ENCODE data around the gene NEU1. TPM values are rescaled to one million over a fixed set of nuclear protein-coding genes. Genes with fewer than 3 reads are reported as not detected.

Gene NEU1
- total and polyA plus RNA-seq, 9 donors = 23.7 to 61.1 (median 28.2) TPM

DNA sequence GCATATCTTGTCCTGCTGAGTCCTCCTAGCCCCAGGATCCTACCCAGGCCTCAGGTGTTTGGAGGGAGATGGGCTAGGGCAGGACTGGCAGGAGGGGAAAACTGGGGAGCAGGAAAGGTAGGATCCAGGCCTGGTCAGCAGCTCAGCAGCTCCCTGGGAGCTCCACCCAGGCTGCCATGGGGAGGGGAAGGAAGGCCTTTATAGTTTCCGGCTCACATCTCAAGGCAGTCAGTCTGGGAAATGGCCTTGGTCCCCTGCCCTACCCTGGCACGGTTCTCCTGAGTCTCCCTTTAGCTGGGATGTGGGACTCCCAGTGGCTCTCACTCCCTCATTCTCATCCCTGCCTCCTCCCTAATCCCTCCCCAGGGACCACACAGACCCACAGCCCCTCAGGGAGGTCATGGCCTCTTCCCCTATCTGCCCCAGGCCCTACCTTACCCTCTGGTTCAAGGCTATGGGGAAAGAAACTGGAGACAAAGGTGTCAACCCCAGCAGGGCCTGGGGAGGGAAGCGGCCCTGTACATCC is 14.6 kb upstream of the NEU1 start:
- Histone ChIP-seq H3K9me3 (no peaks in the 10 kb centered on the region), H3K27me3 (no peaks in the 10 kb centered on the region), H3K36me3 (no peaks in the 10 kb centered on the region), H3K27ac (peak overlapping the region in 1 of 2 donors; percentile 31), H3K4me3 (no peak overlapping the region), H3K4me1 (ENCODE audit: insufficient read depth) (no peaks in the 10 kb centered on the region)
- DNase-seq = peak in 3 of 5 donors; percentile 46 to 69 (median 66)
- WGBS, 3 donors = 26 to 42% (median 32%) methylated on average over 3 of the region's 3 CpGs
- TF ChIP-seq EP300 (IDR thresholded peaks at IDR 0.05) = no peak
- TF ChIP-seq POLR2A (IDR thresholded peaks at IDR 0.05) = no peak
- TF ChIP-seq, protein P1, sequence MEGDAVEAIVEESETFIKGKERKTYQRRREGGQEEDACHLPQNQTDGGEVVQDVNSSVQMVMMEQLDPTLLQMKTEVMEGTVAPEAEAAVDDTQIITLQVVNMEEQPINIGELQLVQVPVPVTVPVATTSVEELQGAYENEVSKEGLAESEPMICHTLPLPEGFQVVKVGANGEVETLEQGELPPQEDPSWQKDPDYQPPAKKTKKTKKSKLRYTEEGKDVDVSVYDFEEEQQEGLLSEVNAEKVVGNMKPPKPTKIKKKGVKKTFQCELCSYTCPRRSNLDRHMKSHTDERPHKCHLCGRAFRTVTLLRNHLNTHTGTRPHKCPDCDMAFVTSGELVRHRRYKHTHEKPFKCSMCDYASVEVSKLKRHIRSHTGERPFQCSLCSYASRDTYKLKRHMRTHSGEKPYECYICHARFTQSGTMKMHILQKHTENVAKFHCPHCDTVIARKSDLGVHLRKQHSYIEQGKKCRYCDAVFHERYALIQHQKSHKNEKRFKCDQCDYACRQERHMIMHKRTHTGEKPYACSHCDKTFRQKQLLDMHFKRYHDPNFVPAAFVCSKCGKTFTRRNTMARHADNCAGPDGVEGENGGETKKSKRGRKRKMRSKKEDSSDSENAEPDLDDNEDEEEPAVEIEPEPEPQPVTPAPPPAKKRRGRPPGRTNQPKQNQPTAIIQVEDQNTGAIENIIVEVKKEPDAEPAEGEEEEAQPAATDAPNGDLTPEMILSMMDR (IDR thresholded peaks at IDR 0.05) = no peak
- intact Hi-C loops (cut with DNase I) = no loop called here

DNA sequence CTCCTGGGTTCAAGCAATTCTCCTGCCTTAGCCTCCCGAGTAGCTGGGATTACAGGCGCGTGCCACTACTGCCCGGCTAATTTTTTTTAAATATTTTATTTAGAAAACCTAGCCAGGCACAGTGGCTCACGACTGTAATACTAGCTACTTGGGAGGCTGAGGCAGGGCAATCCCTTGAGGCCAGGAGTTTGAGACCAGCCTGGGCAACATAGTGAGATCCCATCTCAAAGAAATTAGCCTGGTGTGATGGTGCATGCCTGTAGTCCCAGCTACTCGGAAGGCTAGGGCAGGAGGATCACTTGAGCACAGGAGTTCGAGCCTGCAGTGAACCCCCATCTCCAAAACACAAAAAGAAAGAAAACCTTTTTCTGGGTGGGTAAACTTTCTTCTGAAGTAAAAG is 13.7 kb upstream of the NEU1 start:
- Histone ChIP-seq H3K9me3 (no peaks in the 10 kb centered on the region), H3K4me3 (no peak overlapping the region), H3K27me3 (no peaks in the 10 kb centered on the region), H3K36me3 (no peaks in the 10 kb centered on the region), H3K4me1 (ENCODE audit: insufficient read depth) (no peaks in the 10 kb centered on the region), H3K27ac (no peak overlapping the region)
- intact Hi-C loops (cut with DNase I) = no loop called here
- 83 to 87% (median 85%) methylated on average over 7 of the region's 7 CpGs for WGBS, 3 donors
- no peak for DNase-seq
- no peak for TF ChIP-seq POLR2A (IDR thresholded peaks at IDR 0.05)
- TF ChIP-seq EP300 (IDR thresholded peaks at IDR 0.05) = no peak
- TF ChIP-seq, protein P1 (IDR thresholded peaks at IDR 0.05) = no peak

DNA sequence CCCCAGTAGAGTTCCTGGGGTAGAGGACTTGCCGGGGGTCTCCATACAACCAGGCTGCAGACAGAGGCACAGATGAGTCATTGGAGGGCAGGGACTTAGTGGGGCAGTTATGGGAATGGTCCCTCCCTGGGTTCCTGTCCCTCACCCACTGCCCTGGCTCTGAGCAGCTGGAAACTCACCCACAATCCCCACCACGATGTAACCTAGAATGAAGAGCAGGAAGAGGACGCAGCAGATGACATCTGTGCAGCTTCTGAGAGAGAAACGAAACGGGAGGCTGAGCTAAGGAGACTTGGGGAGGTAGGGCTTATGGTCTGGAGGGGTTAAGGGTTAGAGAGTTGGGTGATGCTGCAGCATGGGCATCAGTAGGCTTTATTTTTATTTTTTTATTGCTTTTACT is 13.3 kb upstream of the NEU1 start:
- Histone ChIP-seq H3K4me1 (ENCODE audit: insufficient read depth) (no peaks in the 10 kb centered on the region), H3K36me3 (no peaks in the 10 kb centered on the region), H3K27me3 (no peaks in the 10 kb centered on the region), H3K9me3 (no peaks in the 10 kb centered on the region), H3K27ac (no peak overlapping the region), H3K4me3 (no peak overlapping the region)
- intact Hi-C loops (cut with DNase I) = no loop called here
- no peak for DNase-seq
- 63 to 73% (median 70%) methylated on average over 5 of the region's 5 CpGs for WGBS, 3 donors
- TF ChIP-seq, protein P1 (IDR thresholded peaks at IDR 0.05) = no peak
- TF ChIP-seq EP300 (IDR thresholded peaks at IDR 0.05) = no peak
- no peak for TF ChIP-seq POLR2A (IDR thresholded peaks at IDR 0.05)

DNA sequence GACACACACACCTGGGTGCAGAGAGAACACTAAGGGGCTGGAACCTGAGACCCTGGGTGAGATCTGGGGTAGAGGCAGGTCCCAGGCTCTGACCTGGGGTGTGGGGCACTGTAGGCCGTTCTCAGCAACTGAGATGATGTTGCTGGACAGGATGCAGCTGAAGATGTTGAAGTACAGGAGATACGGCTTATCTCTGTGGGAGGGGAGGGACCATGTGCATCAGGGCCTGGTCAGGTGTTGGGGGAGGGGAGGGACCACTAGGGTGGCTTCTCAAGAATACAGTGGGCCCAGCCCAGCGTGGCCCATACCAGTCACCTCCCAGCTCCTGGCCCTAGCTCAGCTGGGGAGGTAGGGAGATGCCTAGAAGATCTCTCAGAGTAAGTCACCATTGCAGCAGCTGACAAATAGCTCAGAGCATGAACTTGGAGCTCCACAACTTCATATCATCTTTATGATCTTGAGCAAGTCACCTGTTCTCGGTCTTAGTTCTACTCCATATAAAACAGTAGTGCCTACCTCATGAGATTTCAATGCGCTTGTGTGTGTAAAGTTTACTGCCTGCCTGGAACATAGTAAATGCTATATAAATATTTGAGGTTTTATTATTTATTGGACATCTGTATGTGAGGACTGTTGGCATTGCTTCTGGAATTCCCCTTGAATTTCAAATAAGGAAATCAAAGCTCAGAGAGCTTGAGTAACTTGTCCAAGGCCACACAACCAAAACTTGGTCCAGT is 12.4 kb upstream of the NEU1 start:
- H3K9me3 ChIP-seq = no peaks in the 10 kb centered on the region
- no peaks in the 10 kb centered on the region for H3K27me3 ChIP-seq
- H3K4me3 ChIP-seq = no peak overlapping the region
- WGBS, 3 donors = 72 to 76% (median 74%) methylated on average over 5 of the region's 5 CpGs
- intact Hi-C loops (cut with DNase I) = no loop called here
- H3K36me3 ChIP-seq = no peaks in the 10 kb centered on the region
- TF ChIP-seq POLR2A (IDR thresholded peaks at IDR 0.05) = no peak
- TF ChIP-seq EP300 (IDR thresholded peaks at IDR 0.05) = no peak
- TF ChIP-seq, protein P1 (IDR thresholded peaks at IDR 0.05) = no peak
- no peaks in the 10 kb centered on the region for H3K4me1 ChIP-seq (ENCODE audit: insufficient read depth)
- DNase-seq = no peak
- H3K27ac ChIP-seq = no peak overlapping the region

Data from ovary (tissue), 9 donors.